GM12878 (cell line): ENCODE results near the gene DDX27. TPM values are rescaled to one million over a fixed set of nuclear protein-coding genes. Genes with fewer than 3 reads are reported as not detected.
A peak's percentile ranks its signal among the peaks of the same experiment; 100 is the strongest.

Experiments
- CHD1 ChIP-seq: IDR thresholded peaks from 2 replicates; pipeline ENCODE4 v1.6.1; 2012; ENCODE audit warnings: low read depth, low read length, improper control_type of control experiment
- EZH2 ChIP-seq: IDR thresholded peaks from 2 replicates; pipeline ENCODE4 v1.6.1; 2012; ENCODE audit warnings: low read depth, mild to moderate bottlenecking, control low read depth, inconsistent platforms, low read length, borderline replicate concordance; ENCODE audit not compliant: control insufficient read depth
- FOXM1 ChIP-seq: IDR thresholded peaks from 2 replicates; pipeline ENCODE4 v1.6.1; 2012; ENCODE audit warnings: low read depth, mild to moderate bottlenecking, inconsistent platforms, low read length, moderate library complexity
- HDGF ChIP-seq: fragments of 450-650 bp; IDR thresholded peaks from 2 replicates; pipeline ENCODE4 v1.6.1; 2016; ENCODE audit warnings: antibody characterized with exemption
- KDM1A ChIP-seq: fragments of 200-600 bp; sonication (generic); IDR thresholded peaks from 2 replicates; pipeline ENCODE4 v1.6.1; 2016; ENCODE audit warnings: borderline replicate concordance
- MEF2B ChIP-seq: fragments of 450-650 bp; IDR thresholded peaks from 2 replicates; pipeline ENCODE4 v1.6.1; 2018; ENCODE audit warnings: mild to moderate bottlenecking, moderate library complexity; ENCODE audit not compliant: partially characterized antibody, poor library complexity, severe bottlenecking
- MLLT1 ChIP-seq: fragments of 450-650 bp; IDR thresholded peaks from 2 replicates; pipeline ENCODE4 v1.6.1; 2016; ENCODE audit warnings: mild to moderate bottlenecking
- NKRF ChIP-seq: fragments of 450-650 bp; conservative IDR thresholded peaks from 2 replicates; pipeline ENCODE4 v1.6.1; 2017; ENCODE audit warnings: mild to moderate bottlenecking, moderate library complexity
- NR2C2 ChIP-seq: IDR thresholded peaks from 2 replicates; pipeline ENCODE4 v1.6.1; 2011; ENCODE audit warnings: borderline replicate concordance, low read depth; ENCODE audit not compliant: control insufficient read depth, insufficient read length
- PML ChIP-seq: IDR thresholded peaks from 2 replicates; pipeline ENCODE4 v1.6.1; 2012; ENCODE audit warnings: low read length, inconsistent platforms
- PRDM15 ChIP-seq: fragments of 450-650 bp; formaldehyde crosslinking; IDR thresholded peaks from 2 replicates; pipeline ENCODE4 v1.4.0; 2020; ENCODE audit warnings: mild to moderate bottlenecking, moderate library complexity
- RB1 ChIP-seq: fragments of 450-650 bp; formaldehyde crosslinking; IDR thresholded peaks from 2 replicates; pipeline ENCODE4 v1.6.1; 2017; ENCODE audit warnings: mild to moderate bottlenecking, borderline replicate concordance
- RFX5 ChIP-seq: IDR thresholded peaks from 2 replicates; pipeline ENCODE4 v1.6.1; 2011; ENCODE audit warnings: low read depth, low read length, improper control_type of control experiment
- SIN3A ChIP-seq: IDR thresholded peaks from 2 replicates; pipeline ENCODE4 v1.6.1; 2012; ENCODE audit warnings: low read depth, low read length, improper control_type of control experiment
- STAT1 ChIP-seq: fragments of 450-650 bp; conservative IDR thresholded peaks from 2 replicates; pipeline ENCODE4 v1.6.1; 2014; ENCODE audit warnings: antibody characterized with exemption, mild to moderate bottlenecking
- ZBTB40 ChIP-seq: fragments of 450-650 bp; IDR thresholded peaks from 2 replicates; pipeline ENCODE4 v1.6.1; 2016; ENCODE audit warnings: mild to moderate bottlenecking, moderate library complexity, borderline replicate concordance
- ZNF622 ChIP-seq: fragments of 450-650 bp; IDR thresholded peaks from 2 replicates; pipeline ENCODE4 v1.6.1; 2017; ENCODE audit warnings: mild to moderate bottlenecking, inconsistent platforms
- polyA plus RNA-seq, 11 experiments: library from polyadenylated mRNA; depleted of rRNA in 4 of 11; unstranded in 6 of 11; stranded (reverse) in 5 of 11; fragments of >200 nt; fragmentation: Nextera tagmentation in 4 of 11; fragmentation: Illumina TruSeq in 1 of 11; extraction: Ambion mirVana in 4 of 11; extraction: Trizol in 1 of 11; gene quantifications; 1 replicate in 1 of 11; 2 replicates in 10 of 11; pipeline versions ENCODE4 v1.2.1 to v1.2.3, GENCODE V29; 2011 to 2016; ENCODE audit warnings: inconsistent platforms in 2 of 11, missing spikeins in 2 of 11, low read depth in 1 of 11
- total RNA-seq, 4 experiments: library from RNA; depleted of rRNA in 3 of 4; stranded (reverse); fragments of >200 nt in 3 of 4; fragmentation: Illumina TruSeq in 1 of 4; extraction: Trizol in 1 of 4; gene quantifications; 2 replicates each; pipeline versions ENCODE4 v1.2.1 to v1.2.3, GENCODE V29; 2013 to 2021

Gene DDX27
- total and polyA plus RNA-seq, 10 of the 15 experiments (the other 5 are each of a cell fraction or from before 2014, with no cell fraction given), result 19.8 to 78.8 (median 54.9) TPM

- TF ChIP-seq CHD1 (no peak), RB1 (peak; percentile 84; the same call in 1 of the 2 replicates), HDGF (peak; percentile 75), SIN3A (peak; percentile 2), ZNF622 (no peak), MLLT1 (peak; percentile 98), EZH2 (no peak), STAT1 (peak; percentile 66; the same call in 1 of the 2 replicates), MEF2B (no peak), NKRF (peak; percentile 76), FOXM1 (0 out of 2 replicates have a peak, but pooled peaks have one; percentile 31), RFX5 (no peak; the same call in 1 of the 2 replicates), PRDM15 (CRISPR knock-in tag) (peak; percentile 72; the same call in 1 of the 2 replicates), ZBTB40 (peak; percentile 45; the same call in 1 of the 2 replicates), NR2C2 (no peak), PML (peak; percentile 100), KDM1A (no peak)
These were observed 59.0 kb downstream of the DDX27 start, which contains the start of gene ZNFX1 (continued) for GRCh38 chr20:49278036-49278817.
